ENCODE measurements around the gene TMEM117.

The TMEM117 gene

GRCh38 chr12:43887397-43887796 lies 51.5 kb downstream of the TMEM117 start:
- DNase-seq, result no peak

- no peak for DNase-seq
Measured at GRCh38 chr12:43891856-43892574, 56.1 kb downstream of the TMEM117 start.

GRCh38 chr12:43893670-43894069 lies 57.8 kb downstream of the TMEM117 start:
- no peak for DNase-seq

- DNase-seq, result no peak
Measured at GRCh38 chr12:43895580-43896206, 59.8 kb downstream of the TMEM117 start.

- no peak for DNase-seq
Measured at GRCh38 chr12:43896496-43896895, 60.6 kb downstream of the TMEM117 start.

GRCh38 chr12:43898474-43898873 lies 62.6 kb downstream of the TMEM117 start:
- DNase-seq, result no peak

GRCh38 chr12:43899574-43899973 lies 63.7 kb downstream of the TMEM117 start:
- no peak for DNase-seq

- no peak for DNase-seq
Measured at GRCh38 chr12:43903686-43904085, 67.8 kb downstream of the TMEM117 start.

- no peak for DNase-seq
Measured at GRCh38 chr12:43912859-43913258, 77.0 kb downstream of the TMEM117 start.

- DNase-seq, result no peak
Measured at GRCh38 chr12:43914391-43914790, 78.5 kb downstream of the TMEM117 start.

- DNase-seq, result no peak
Measured at GRCh38 chr12:43914923-43915468, 79.1 kb downstream of the TMEM117 start.

GRCh38 chr12:43917896-43918295 lies 82.0 kb downstream of the TMEM117 start:
- no peak for DNase-seq

GRCh38 chr12:43921666-43922337 lies 85.9 kb downstream of the TMEM117 start:
- DNase-seq, result no peak

GRCh38 chr12:43930032-43930431 lies 94.2 kb downstream of the TMEM117 start:
- no peak for DNase-seq

- no peak for DNase-seq
Measured at GRCh38 chr12:43931187-43931586, 95.3 kb downstream of the TMEM117 start.

- no peak for DNase-seq
Measured at GRCh38 chr12:43935581-43935980, 99.7 kb downstream of the TMEM117 start.

- no peak for DNase-seq
Measured at GRCh38 chr12:43937947-43938346, 102.1 kb downstream of the TMEM117 start.

GRCh38 chr12:43942379-43942778 lies 106.5 kb downstream of the TMEM117 start:
- DNase-seq, result no peak

GRCh38 chr12:43945983-43946382 lies 110.1 kb downstream of the TMEM117 start:
- no peak for DNase-seq

- no peak for DNase-seq
Measured at GRCh38 chr12:43951286-43951685, 115.4 kb downstream of the TMEM117 start.

- DNase-seq, result peak; percentile 41
Measured at GRCh38 chr12:43957732-43958372, 122.0 kb downstream of the TMEM117 start.

GRCh38 chr12:43964033-43964432 lies 128.2 kb downstream of the TMEM117 start:
- no peak for DNase-seq

GRCh38 chr12:43964961-43965360 lies 129.1 kb downstream of the TMEM117 start:
- DNase-seq, result no peak
